ENCODE results near the gene ANKRD12. TPM values are rescaled to one million over a fixed set of nuclear protein-coding genes. Genes with fewer than 3 reads are reported as not detected.

ANKRD12 gene
- total RNA-seq, 6 experiments from 2014 or later, result 12.3 to 38.7 (median 21.4) TPM

- Histone ChIP-seq H3K4me1 (no peaks in the 10 kb centered on the region), H3K27me3 (no peaks in the 10 kb centered on the region), H3K9me3 (no peaks in the 10 kb centered on the region), H3K27ac (no peak overlapping the region), H3K4me3 (no peak overlapping the region), H3K36me3 (no peaks in the 10 kb centered on the region)
- 95% methylated on average over 4 of the region's 4 CpGs for WGBS (ENCODE audit: insufficient coverage, low coverage, low lambda C conversion rate, missing lambda C conversion rate)
- no peak for ATAC-seq
- no peak for DNase-seq
- TF ChIP-seq CTCF (IDR thresholded peaks at IDR 0.05) (no peak), POLR2A (IDR thresholded peaks at IDR 0.05) (no peak)
- intact Hi-C loops (cut with DNase I), result no loop called here
These were observed 60.0 kb downstream of the ANKRD12 start for GRCh38 chr18:9196568-9196967.

- Histone ChIP-seq H3K9me3 (no peaks in the 10 kb centered on the region), H3K4me1 (no peaks in the 10 kb centered on the region), H3K36me3 (no peaks in the 10 kb centered on the region), H3K27ac (no peak overlapping the region), H3K27me3 (no peaks in the 10 kb centered on the region), H3K4me3 (no peak overlapping the region)
- TF ChIP-seq POLR2A (IDR thresholded peaks at IDR 0.05) (no peak), CTCF (IDR thresholded peaks at IDR 0.05) (no peak)
- ATAC-seq (no peak), DNase-seq (no peak)
- intact Hi-C loops (cut with DNase I), result no loop called here
These were observed 63.1 kb downstream of the ANKRD12 start for GRCh38 chr18:9199681-9200080.

- DNase-seq (no peak), ATAC-seq (no peak)
- Histone ChIP-seq H3K4me1 (no peaks in the 10 kb centered on the region), H3K4me3 (no peak overlapping the region), H3K27ac (no peak overlapping the region), H3K27me3 (no peaks in the 10 kb centered on the region), H3K36me3 (no peaks in the 10 kb centered on the region), H3K9me3 (no peaks in the 10 kb centered on the region)
- 94% methylated on average over 2 of the region's 2 CpGs for WGBS (ENCODE audit: insufficient coverage, low coverage, low lambda C conversion rate, missing lambda C conversion rate)
- TF ChIP-seq POLR2A (IDR thresholded peaks at IDR 0.05) (no peak), CTCF (IDR thresholded peaks at IDR 0.05) (no peak)
- intact Hi-C loops (cut with DNase I), result no loop called here
These were observed 64.6 kb downstream of the ANKRD12 start for GRCh38 chr18:9201224-9201623.

GRCh38 chr18:9204659-9205058, 68.1 kb downstream of the ANKRD12 start:
- H3K4me1 ChIP-seq, result no peaks in the 10 kb centered on the region

More at GRCh38 chr18:9204659-9205058, 68.1 kb downstream of the ANKRD12 start:
- H3K36me3 ChIP-seq, result no peaks in the 10 kb centered on the region
- intact Hi-C loops (cut with DNase I), result no loop called here
- H3K9me3 ChIP-seq, result no peaks in the 10 kb centered on the region
- no peak for TF ChIP-seq CTCF (IDR thresholded peaks at IDR 0.05)
- TF ChIP-seq POLR2A (IDR thresholded peaks at IDR 0.05), result no peak
- no peaks in the 10 kb centered on the region for H3K27me3 ChIP-seq
- ATAC-seq (no peak), DNase-seq (no peak)
- H3K4me3 ChIP-seq, result no peak overlapping the region
- WGBS (ENCODE audit: insufficient coverage, low coverage, low lambda C conversion rate, missing lambda C conversion rate), result 92% methylated on average over 5 of the region's 5 CpGs
- H3K27ac ChIP-seq, result no peak overlapping the region
